ENCODE data around the gene TMEM109. TPM values are rescaled to one million over a fixed set of nuclear protein-coding genes. Genes with fewer than 3 reads are reported as not detected.

TMEM109 gene
- total RNA-seq, 4 donors from 2014 or later, result 79.6 to 150 (median 88.7) TPM

- TF ChIP-seq CTCF (IDR thresholded peaks at IDR 0.05), result no peak
- ATAC-seq (ENCODE audit: low FRiP score), result no peak
- no peak for DNase-seq (ENCODE audit: low spot score)
Observed at GRCh38 chr11:60879971-60880588, 33.9 kb upstream of the TMEM109 start.

GRCh38 chr11:60880643-60881282, 33.2 kb upstream of the TMEM109 start:
- no peak for DNase-seq (ENCODE audit: low spot score)
- no peak for TF ChIP-seq CTCF (IDR thresholded peaks at IDR 0.05)
- ATAC-seq (ENCODE audit: low FRiP score), result no peak

- DNase-seq (ENCODE audit: low spot score) (no peak), ATAC-seq (ENCODE audit: low FRiP score) (no peak)
- no peak for TF ChIP-seq CTCF (IDR thresholded peaks at IDR 0.05)
Observed at GRCh38 chr11:60887556-60887955, 26.4 kb upstream of the TMEM109 start.

DNA sequence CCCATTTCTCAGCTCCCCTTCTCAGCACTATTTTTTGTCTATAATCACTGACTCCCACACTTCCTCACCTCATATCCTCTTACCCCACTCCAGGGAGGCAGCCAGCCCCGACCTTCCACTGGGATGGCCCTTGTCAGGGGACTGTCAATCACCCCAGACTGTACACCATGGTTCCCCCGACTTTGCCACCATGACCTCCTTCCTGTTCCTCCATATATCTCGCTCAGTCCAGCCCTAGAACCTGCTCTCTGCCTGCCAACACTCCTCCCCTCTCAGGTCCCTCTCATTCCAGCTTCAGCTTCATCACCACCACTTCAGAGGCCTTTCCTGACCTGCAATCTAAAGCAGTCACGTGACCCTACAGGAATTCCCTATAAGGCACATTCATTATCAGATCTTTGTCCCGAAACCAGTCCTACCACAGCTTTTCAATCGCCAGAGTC, 24.1 kb upstream of the TMEM109 start:
- ATAC-seq (ENCODE audit: low FRiP score), result no peak

DNA sequence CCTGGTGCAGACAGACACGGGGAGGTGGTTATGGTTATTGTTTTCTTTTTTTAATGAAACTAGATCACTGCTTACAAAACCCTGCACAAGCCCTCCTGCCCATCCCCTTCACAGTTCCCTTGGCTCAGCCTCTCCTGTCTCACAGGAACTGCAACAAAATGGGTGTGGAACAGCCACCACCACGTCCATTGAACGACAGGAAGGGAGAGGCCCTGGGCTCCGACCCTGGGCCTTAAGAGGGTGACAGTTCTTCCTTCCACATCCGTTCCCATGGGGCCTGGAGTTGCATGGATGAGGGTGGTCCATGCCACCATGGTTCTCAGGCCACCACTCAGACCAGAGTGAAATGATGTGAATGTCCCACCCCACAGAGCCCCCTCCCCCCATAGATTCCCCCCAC, 23.3 kb upstream of the TMEM109 start:
- ATAC-seq (ENCODE audit: low FRiP score), result no peak
- DNase-seq (ENCODE audit: low spot score), result no peak

More for the DNA sequence above, 24.1 kb upstream of the TMEM109 start:
- no peak for TF ChIP-seq CTCF (IDR thresholded peaks at IDR 0.05)
- DNase-seq (ENCODE audit: low spot score), result no peak

GRCh38 chr11:60891103-60891741, 22.7 kb upstream of the TMEM109 start:
- DNase-seq (ENCODE audit: low spot score), result no peak
- TF ChIP-seq CTCF (IDR thresholded peaks at IDR 0.05), result no peak

More for the DNA sequence above, 23.3 kb upstream of the TMEM109 start:
- TF ChIP-seq CTCF (IDR thresholded peaks at IDR 0.05), result no peak

More at GRCh38 chr11:60891103-60891741, 22.7 kb upstream of the TMEM109 start:
- no peak for ATAC-seq (ENCODE audit: low FRiP score)
